Hepatic stellate cell (primary cell): ENCODE measurements around the gene SORT1.
"Not testable (repeated sequence)": the region's sequence is repeated elsewhere in the genome, so short reads cannot be mapped to it uniquely, and the experiment has no call there.

Experiments
- DNase-seq: peaks from one replicate; pipeline ENCODE4 v3.0.0; 2011; ENCODE audit warnings: low spot score

Gene SORT1

DNA sequence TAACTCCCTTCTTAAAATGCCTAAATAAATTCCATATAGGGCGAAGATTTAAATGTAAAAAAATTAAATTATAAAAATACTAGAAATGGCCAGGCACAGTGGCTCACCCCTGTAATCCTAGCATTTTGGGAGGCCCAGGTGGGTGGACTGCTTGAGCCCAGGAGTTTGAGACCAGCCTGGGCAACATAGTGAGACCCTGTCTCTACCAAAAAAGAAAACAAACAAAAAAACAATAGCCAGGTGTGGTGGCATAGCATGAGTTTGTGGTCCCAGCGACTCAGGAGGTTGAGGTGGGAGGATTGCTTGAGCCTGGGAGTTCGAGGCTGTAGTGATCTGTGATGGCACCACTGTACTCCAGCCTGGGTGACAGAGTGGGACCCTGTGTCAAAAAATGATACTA, 17.8 kb downstream of the SORT1 start:
- DNase-seq, result no peak

DNA sequence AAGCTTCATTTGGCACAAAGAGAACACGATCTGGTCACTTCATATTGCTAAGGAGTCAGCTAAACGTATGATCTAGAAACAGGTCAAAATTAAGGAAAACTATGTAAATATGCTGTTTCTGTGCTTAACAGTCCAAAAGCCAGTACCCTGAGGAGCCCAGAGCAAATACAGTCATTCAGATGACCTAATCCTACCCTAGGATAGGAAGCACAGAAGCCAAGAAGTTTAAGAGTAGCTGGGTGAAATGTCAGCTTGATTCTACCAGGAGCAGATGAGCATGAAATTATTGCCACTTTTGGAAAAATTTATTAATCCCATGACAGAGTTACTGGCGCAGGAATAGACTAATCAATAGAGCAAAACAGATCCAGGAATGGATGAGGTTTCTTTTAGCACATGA, 18.3 kb downstream of the SORT1 start:
- no peak for DNase-seq

DNA sequence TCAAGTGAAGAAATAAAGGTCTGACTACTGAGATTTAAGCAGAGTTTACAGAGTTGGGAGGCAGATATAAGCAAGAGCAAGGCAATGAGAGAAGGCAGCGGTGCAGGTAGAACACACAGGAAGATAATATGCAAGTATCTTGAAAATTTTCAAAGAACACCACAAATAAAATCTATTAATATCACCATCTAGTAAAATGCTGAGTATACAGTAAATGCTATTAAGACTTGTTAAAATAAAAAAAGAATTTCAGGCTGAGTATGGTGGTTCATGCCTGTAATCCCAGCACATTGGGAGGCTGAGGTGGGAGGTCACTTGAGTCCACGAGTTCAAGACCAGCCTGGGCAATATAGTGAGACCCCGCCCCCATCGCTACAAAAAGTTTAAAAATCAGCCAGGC, 20.0 kb downstream of the SORT1 start:
- no peak for DNase-seq

DNA sequence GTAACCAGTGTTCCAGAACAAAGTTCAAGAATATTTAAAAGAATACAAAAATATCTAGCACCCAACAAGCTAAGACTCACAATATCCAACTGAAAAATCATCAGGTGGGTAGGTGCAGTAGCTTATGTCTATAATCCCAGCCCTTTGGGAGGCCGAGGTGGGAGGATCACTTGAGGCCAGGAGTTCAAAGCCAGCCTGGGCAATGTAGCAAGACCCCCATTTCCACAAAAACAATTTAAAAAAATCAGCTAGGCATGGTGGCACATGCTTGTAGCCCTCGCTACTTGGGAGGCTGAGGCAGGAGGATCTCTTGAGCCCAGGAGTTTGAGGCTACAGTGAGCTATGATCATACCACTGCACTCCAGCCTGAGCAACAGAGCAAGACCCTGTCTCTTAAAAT, 24.0 kb downstream of the SORT1 start:
- not testable (repeated sequence) for DNase-seq

DNA sequence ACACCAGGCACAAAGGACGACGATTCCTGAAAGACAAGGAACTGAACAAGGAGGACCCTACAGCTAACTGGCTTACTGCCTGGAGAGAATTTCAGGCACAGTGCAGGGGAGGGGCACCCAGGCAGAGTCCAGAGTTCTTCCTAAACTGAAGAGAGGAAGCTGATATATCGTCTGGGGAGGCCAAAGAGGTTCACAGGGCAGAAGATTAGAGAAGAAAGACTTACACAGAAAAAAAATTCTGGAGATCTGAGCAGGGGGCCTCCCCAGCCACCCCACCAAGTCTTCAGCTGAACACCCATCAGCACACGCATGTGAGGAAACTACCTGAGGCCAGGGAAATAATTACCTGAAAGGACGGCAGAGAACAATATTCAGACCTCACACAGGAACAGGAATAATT, 24.6 kb downstream of the SORT1 start:
- no peak for DNase-seq

DNA sequence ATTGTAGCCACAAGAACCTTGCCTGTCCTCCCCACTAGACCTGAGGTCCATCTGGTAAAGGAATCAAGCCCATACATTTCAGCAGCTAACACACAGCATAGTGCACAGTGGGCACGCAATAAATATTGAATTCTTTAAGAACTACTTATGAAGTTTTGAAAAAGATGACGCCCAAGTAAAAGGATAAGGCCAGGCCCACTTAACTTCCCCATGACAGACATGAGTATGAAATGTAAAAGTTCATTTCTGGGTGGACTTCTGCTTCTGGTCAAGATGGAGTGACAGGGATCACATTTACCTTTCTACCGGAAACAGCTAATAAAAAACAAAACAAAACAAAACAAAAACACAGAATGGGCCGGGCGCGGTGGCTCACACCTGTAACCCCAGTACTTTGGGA, 25.4 kb downstream of the SORT1 start:
- DNase-seq, result no peak

DNA sequence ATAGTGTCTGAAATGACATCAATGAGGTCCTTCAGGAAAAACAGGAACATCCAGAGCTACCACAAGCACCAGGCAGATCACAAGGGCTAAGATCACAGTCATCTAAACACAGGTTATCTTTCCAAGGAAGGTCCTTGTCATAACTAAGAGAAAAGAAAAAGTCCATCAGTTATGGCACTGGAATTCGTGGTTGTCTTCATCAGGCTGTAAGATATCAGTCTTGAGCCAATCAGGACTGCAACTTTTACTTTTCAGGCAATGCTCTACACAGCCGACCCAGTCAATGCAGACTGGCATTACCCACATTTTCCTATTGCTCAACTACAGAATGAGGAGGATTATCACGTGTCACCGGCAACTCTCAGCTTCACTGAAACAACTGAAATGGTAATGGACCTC, 26.4 kb downstream of the SORT1 start:
- DNase-seq, result peak; percentile 48

DNA sequence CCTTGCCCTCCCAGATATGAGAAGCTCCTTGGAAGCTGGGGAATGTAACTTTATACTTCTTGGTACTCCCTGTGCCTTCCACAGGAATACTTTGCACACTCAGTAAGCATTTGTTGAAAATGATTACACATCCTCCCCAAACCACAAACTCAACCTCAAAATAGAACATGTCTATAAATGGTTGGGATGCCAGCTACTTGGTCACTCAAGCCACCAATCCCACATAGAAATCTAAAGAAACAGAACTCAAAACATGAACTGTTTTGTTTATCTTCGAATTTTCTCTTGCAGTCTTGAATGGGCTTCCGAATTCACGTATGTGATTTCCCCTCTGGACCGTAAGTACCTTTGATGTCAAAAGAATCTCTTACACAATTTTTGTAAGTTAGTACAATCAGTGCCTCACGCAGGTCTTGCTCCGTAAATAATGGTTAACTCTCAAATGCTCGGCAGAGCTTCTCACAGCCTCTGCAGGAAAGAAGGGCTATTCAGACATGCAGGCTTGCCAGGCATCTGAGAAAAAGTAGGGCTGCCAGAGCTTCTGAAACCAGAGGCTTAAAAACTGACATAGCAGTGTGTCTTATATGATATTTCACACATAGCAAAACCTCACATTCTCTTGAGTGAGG, 26.9 kb downstream of the SORT1 start:
- peak; percentile 76 for DNase-seq

DNA sequence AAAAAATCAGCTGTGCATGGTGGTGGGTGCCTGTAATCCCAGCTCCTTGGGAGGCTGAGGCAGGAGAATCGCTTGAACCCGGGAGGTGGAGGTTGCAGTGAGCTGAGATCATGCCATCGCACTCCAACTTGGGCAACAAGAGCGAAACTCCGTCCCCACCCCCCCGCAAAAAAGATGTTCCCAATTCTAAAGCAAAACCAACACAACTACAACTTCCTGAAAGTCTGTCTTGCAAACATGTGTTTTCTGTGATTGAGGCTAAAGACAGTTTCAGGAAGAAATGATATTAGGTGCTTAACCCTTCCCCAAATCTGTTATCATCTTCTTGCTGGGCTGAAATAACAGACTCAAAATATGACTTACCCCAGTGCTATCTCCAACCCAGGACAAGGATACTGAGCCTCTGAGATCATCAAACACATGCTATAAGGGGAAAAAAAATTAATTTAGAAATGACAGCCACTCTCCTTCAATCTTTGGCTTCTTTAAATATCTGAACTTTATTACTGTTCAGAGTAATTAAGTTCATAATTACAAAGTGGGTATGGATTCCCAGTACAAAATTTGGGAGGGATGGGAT, 28.5 kb downstream of the SORT1 start:
- DNase-seq, result peak; percentile 51

DNA sequence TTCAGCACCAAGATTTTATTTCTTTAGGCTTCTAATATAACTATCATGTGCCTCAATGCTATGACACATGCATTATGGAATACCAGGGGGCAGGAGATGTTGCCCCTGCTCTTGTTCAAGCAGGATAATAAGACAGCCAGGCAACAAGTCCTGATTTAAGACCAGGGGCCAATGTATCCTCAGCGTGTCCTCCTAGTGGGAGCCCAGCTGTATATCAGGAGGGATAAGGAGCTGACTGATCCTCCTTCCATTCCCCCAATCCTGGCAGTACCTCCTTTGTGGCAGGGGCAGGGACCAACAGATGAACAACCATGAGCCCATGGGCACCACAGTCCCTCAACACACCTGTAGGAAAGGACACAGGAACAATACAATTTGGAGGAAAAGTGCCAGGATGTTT, 29.3 kb downstream of the SORT1 start:
- no peak for DNase-seq

DNA sequence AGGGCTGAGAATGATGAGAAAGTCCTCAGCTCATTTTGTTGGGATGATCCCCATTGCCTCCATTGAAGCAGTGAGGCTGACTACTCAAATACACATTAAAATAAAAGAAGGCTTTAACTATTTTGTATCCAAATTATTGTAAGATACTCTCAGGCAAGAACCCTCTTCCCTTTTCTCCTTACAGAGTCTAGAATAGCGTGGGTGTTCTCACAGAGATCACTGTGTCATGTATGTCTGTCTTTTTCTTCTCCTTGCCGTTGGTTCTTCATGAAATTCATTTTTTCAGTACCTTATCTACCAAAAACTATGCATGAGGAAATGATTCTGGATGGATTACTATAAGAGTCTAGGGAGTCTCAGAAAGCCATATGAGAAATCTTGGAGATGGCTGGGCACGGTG, 30.1 kb downstream of the SORT1 start:
- no peak for DNase-seq

DNA sequence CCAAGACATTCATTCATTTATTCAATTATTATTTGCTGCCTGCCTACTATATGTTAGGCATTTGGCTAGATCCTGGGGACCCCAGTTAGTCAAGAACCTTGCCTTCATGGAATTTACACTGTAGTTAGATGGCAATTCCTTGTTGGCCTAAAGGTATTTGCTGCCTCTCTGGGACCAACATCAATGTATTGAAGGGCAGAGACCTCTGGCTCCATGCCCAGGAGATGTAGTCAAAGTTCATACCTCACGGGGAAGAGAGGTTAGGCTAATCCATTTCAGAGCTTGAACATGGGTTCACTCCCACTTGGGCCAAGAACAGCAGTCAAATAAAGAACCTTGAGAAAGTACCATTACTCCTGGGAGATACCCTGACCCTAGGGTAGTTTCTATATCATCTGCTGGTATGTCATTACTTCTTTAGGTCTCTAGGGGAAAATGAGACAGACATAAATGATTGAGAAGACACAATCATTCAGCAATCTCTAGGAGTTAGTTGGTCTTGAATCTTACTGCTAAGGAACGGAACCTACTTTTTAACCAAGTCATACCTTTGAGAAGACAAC, 32.0 kb downstream of the SORT1 start:
- DNase-seq, result no peak

DNA sequence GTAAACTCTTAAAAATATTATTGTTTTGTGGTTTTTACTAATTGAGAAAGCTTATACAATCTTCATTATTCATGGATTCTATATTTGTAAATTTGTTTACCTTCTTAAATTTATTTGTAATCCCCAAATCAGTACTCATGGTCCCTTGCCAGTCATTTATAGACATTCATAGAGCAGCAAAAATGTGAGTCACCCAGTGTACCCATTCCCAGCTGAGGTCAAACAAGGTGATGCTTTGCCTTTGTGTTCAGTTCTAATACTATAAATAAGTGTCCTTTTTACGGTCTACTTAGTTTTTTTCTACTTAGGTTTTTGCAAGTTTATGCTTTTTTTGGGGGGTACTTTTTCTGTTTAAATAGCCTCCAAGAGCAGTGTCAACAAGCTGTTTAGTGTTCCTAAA, 36.1 kb downstream of the SORT1 start:
- DNase-seq, result no peak

DNA sequence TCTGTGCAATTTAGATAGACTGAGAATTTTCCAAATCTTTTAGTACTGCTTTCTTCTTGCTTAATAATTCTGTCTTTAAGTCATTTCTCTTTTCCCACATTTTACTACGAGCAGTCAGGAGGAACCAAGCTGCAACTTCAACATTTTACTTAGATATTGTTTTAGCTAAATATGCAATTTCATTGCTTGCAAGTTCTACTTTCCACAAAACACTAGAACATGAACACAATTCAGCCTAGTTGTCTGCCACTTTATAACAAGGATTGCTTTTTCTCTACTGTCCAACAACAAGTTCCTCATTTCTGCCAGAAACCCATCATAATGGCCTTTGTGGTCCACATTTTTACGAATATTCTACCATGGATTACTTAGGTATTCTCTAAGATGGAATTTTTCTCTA, 36.6 kb downstream of the SORT1 start:
- DNase-seq, result no peak

DNA sequence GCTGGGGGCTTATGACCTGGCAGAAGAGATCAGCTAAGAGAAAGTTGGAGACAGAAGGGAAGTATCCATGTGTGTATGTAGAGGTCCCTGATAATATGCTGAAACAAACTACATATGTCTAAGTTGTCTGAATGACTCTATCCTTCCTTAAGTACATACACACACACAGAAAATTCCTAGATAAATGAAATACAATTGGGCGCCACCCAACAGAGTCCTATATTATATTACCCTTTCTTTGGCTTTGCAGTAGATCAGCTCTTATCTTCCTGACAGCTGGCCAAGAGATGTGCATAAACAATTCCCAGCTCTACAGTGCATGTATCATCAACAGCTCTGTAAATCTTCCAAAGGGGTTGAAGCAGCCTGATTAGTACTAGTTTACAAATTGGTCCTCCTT, 40.1 kb downstream of the SORT1 start:
- DNase-seq, result no peak

DNA sequence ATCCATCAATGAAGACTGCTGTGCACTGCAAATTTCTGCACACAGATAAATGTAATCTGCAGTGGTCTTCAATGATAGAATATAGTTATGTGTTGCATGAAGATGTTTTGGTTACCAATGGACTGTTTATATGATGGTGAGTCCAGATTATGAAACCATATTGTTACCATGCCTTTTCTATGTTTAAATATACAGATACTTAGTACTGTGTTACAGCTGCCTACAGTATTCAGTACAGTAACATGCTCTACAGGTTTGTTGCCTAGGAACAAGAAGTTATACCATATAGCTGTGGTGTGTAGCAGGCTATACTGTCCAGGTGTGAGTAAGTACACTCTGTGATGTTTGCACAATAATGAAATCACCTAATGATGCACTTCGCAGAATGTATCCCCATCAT, 40.8 kb downstream of the SORT1 start:
- no peak for DNase-seq

DNA sequence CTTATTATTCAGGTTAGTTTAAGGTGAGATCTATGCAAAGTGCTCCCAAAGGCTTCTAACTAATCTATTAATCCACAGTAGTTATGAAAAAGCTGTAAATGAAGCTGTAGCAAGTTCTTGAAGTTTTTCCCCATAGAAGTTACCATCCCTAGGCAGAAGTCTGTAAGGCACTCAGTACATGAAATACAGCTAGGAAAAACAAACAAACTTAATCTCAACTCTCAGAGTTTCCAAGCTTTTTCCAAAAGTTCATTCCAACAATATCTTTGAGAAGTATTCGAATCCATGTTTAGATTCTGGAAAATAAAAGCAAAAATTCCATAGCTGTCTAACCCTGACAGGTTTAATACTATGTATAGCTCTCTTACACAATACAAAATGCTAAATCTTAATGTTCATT, 41.2 kb downstream of the SORT1 start:
- DNase-seq, result no peak

DNA sequence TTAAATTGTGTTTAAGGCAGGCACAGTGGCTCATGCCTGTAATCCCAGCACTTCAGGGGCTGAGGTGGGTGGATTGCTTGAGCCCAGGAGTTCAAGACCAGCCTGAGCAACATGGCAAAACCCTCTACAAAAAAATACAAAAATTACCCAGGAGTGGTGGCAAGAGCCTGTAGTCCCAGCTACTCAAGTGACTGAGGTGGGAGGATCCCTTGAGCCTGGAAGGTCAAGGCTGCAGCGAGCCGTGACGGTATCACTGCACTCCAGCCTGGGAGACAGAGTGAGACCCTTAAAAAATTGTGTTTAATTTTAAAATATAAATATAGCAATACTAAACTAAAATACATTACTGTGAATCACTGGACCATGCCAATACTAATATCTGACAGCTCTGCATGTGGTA, 42.8 kb downstream of the SORT1 start:
- DNase-seq, result no peak

DNA sequence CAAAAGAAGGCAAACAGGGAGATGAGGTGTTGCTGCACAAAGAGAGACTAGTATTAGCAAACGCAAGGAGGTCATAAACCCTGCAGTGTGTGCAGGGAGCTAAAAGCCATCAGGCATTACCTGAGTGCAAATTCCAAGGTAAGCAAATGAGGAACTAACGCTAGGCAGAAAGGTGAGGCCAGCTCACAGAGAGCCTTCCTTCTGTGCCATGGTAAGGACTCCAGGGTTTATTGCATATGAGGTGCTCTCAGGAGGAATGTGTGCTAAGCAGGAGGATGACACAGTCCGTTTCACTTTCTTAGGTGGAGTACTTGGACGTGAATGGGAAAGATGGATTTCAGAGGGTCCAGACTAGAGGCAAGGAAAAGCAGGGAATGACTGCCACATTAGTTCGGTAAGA, 46.3 kb downstream of the SORT1 start:
- DNase-seq, result no peak

DNA sequence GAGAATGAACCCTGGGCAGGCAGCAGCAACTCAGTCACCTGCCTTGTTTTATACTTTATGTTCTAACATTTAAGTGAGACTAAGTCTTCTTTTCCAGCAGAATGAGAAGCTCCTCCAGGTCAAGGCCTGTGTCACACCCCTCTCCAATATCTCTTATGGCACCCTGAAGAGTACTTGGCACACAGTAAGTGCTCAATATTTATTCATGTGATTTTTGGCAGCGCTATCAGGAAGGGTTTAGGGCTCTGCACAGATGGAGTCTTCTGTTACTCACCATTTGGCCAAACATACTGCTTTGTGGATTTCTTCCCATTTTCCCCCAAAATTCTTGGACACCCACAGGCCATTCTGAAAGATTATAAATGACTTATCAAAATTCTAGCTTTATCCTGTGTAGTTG, 47.1 kb downstream of the SORT1 start:
- DNase-seq, result no peak

DNA sequence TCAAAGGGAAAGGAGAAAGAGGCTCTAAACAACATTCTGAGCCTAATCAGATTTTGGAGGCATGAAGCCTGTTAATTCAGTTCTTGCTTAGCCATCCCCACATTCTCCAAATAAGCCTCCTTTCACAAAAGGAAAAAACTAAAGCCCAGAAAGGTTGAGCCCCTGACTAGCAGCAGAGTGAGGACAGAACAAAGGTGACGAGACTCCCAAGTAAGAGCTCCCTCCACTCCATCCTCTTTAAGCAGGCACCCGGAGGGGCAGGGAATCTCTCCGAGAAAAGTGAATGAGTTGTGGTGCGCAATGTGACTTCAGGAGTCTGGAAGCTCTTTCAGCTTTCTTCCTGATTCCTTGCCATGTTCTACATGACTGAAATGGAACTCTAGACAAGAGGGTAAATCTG, 47.5 kb downstream of the SORT1 start:
- DNase-seq, result no peak

DNA sequence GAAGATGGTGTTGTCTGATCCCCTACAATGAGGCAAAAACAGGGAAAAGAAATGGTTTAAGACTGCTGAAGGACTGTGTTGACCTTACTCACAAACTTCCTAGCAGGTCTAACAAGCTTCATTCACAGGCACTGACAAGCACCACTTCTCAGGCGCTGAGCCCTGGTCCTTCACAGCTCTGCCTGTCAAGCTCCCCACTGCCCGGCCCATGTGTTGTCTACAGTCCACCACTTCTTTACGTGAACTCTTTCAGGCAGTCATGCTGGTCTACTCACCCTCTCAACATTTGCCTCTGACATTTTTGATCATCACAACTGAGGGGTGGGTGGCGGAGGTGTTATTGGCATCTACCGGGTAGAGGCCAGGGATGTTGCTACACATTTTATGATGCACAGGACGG, 50.2 kb downstream of the SORT1 start:
- no peak for DNase-seq

DNA sequence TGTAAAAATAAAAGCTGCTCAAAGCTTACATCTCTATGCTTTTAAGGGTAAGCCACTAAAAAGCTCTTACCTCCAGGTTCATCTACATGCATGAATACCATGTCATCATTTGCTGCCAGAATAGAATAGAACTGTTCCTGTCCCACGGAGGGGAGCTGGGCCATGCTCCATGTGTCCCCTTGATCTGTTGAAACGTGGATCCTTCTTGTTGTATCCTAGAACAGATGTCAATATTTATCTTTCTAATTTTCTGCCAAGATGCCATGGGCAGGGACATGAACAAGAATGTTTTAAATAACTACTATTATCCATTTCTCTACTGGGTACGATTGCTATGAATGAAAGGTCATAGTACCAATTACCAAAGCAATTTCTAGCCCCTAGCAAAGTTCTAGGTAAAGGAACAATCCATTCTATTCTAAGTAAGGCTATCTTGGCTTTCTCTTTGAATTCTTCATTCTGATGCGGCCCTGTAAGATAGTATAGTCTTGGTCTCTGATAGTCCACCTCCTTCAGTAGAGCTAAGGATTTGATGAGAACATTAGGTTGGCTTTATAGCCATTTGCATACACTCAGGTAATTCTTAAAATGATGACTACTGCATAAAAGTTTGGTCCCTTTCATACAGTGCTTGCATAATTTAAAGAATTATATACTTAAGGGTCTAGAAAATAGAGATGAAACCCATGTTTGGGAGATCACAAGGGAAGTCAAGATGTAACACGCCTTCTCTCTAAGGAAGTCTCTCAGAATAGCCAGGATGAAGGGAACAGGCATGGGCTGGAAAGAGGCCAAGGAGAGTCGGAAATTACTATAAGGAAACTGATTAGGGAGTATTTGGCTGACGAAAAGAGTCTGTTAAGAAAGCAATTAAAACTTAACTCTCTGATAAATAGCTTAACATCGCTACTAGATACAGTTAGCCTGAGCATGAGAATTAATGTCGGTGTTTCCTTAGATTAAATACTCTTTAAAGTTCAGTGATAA, 55.5 kb downstream of the SORT1 start:
- DNase-seq, result no peak
